Right renal pelvis (tissue), 4 donors: ENCODE results near the gene ADGRF1. TPM values are rescaled to one million over a fixed set of nuclear protein-coding genes. Genes with fewer than 3 reads are reported as not detected.
A peak's percentile ranks its signal among the peaks of the same experiment; 100 is the strongest.
"Not testable (repeated sequence)": the region's sequence is repeated elsewhere in the genome, so short reads cannot be mapped to it uniquely, and the experiment has no call there.

Source experiments
- DNase-seq, 4 donors: peaks; one replicate each; pipeline ENCODE4 v3.0.0-alpha.2; 2013; ENCODE audit warnings: low read depth in 4 of 4, low spot score in 3 of 4, missing footprints in 1 of 4
- polyA plus RNA-seq, 4 donors: library from polyadenylated mRNA; unstranded; fragments of 120-200 nt; gene quantifications; one replicate each; pipeline ENCODE4 v1.2.1, GENCODE V29; 2013; ENCODE audit not compliant: insufficient read length in 4 of 4

ADGRF1 gene
- 10 to 100 TPM; 40.2 to 61.3 (median 42.6) TPM for polyA plus RNA-seq

GRCh38 chr6:47042275-47042791 is at the start of gene ADGRF1:
TSS of gene ADGRF1 (minus strand) at chr6:47042332. CDS start at chr6:47029061, 13,271 bp downstream.
- peak in 3 of 4 donors; percentile 31 to 55 (median 46) for DNase-seq

- DNase-seq, result no peak
These were observed 48.7 kb upstream of the ADGRF1 start for GRCh38 chr6:47090881-47091280.

- not testable (repeated sequence) for DNase-seq
These were observed 47.3 kb upstream of the ADGRF1 start for GRCh38 chr6:47089473-47089872.

GRCh38 chr6:47086051-47086770 is 44.1 kb upstream of the ADGRF1 start:
- no peak for DNase-seq

- DNase-seq, result no peak
These were observed 42.5 kb upstream of the ADGRF1 start for GRCh38 chr6:47084610-47085009.

GRCh38 chr6:47083586-47084047 is 41.5 kb upstream of the ADGRF1 start:
- DNase-seq, result peak; percentile 73 to 86 (median 84)

GRCh38 chr6:47080083-47080596 is 38.0 kb upstream of the ADGRF1 start:
- no peak for DNase-seq

- DNase-seq, result no peak
These were observed 37.5 kb upstream of the ADGRF1 start for GRCh38 chr6:47079638-47080037.

GRCh38 chr6:47078991-47079390 is 36.9 kb upstream of the ADGRF1 start:
- no peak for DNase-seq

GRCh38 chr6:47076422-47077344 is 34.6 kb upstream of the ADGRF1 start:
- peak in 3 of 4 donors; percentile 40 to 65 (median 51) for DNase-seq

GRCh38 chr6:47075741-47076421 is 33.7 kb upstream of the ADGRF1 start:
- DNase-seq, result no peak

GRCh38 chr6:47075168-47075567 is 33.0 kb upstream of the ADGRF1 start:
- DNase-seq, result no peak

- DNase-seq, result no peak
These were observed 31.3 kb upstream of the ADGRF1 start for GRCh38 chr6:47073125-47074110.

GRCh38 chr6:47072667-47073066 is 30.5 kb upstream of the ADGRF1 start:
- no peak for DNase-seq

GRCh38 chr6:47071681-47072080 is 29.5 kb upstream of the ADGRF1 start:
- DNase-seq, result no peak

- no peak for DNase-seq
These were observed 28.3 kb upstream of the ADGRF1 start for GRCh38 chr6:47070461-47070860.

GRCh38 chr6:47069156-47069555 is 27.0 kb upstream of the ADGRF1 start:
- DNase-seq, result no peak

- DNase-seq, result no peak
These were observed 24.3 kb upstream of the ADGRF1 start for GRCh38 chr6:47066418-47066817.

- no peak for DNase-seq
These were observed 22.1 kb upstream of the ADGRF1 start for GRCh38 chr6:47064274-47064673.
